ENCODE measurements around the gene SLC12A7. TPM values are rescaled to one million over a fixed set of nuclear protein-coding genes. Genes with fewer than 3 reads are reported as not detected.

Gene SLC12A7
- total RNA-seq, 4 donors from 2014 or later: 8.6 to 29.0 (median 21.5) TPM

DNA sequence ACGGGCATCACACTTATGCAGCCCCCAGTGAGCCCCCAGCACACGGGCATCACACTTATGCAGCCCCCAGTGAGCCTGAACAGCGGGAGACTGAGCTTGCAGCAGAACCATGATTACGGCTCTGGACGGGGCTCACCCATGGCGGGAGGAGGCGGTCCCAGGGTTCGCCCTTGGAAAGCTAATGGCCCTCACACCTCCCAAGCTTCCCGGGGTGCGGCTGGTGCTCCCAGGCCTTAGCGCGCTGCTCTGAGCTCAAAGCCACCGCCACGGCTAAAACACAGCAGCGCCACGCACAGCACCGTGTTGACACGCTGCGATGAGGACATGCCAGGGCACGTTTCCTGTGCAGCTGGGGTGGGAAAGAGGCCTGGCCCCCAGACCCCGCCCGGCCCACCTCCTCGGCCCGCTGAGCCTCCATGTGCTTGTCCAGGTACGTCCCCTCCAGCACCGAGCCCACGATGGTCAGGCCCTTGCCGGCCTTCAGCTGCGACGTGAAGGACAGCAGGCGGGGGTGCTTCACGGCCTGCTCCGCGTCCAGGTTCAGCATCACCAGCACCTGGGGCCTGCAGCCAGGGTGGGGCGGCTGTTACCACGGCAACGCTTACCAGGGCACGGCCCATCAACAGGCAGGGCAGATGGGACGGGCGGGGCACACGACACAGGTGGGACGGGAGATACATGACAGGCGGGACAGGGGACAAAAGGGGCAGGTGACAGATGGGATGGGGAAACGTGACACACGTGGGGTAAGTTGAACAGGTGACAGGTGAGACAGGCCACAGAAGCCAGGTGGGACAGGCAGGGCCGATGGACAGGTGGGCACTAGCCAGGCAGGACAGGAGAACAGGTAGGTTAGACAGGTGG lies 38.4 kb downstream of the SLC12A7 start:
- H3K9me3 ChIP-seq: no peaks in the 10 kb centered on the region
- TF ChIP-seq POLR2AphosphoS5 (IDR thresholded peaks at IDR 0.05): no peak
- TF ChIP-seq POLR2A (IDR thresholded peaks at IDR 0.05): no peak
- no peak for TF ChIP-seq EP300 (IDR thresholded peaks at IDR 0.05)
- TF ChIP-seq, protein P1, sequence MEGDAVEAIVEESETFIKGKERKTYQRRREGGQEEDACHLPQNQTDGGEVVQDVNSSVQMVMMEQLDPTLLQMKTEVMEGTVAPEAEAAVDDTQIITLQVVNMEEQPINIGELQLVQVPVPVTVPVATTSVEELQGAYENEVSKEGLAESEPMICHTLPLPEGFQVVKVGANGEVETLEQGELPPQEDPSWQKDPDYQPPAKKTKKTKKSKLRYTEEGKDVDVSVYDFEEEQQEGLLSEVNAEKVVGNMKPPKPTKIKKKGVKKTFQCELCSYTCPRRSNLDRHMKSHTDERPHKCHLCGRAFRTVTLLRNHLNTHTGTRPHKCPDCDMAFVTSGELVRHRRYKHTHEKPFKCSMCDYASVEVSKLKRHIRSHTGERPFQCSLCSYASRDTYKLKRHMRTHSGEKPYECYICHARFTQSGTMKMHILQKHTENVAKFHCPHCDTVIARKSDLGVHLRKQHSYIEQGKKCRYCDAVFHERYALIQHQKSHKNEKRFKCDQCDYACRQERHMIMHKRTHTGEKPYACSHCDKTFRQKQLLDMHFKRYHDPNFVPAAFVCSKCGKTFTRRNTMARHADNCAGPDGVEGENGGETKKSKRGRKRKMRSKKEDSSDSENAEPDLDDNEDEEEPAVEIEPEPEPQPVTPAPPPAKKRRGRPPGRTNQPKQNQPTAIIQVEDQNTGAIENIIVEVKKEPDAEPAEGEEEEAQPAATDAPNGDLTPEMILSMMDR (IDR thresholded peaks at IDR 0.05): no peak
- DNase-seq (ENCODE audit: low spot score in 2 of 2): no peak
- no peaks in the 10 kb centered on the region for H3K4me1 ChIP-seq
- H3K36me3 ChIP-seq: peaks cover 61% of the 10 kb centered on the region
- no peaks in the 10 kb centered on the region for H3K27me3 ChIP-seq
- H3K27ac ChIP-seq: no peak overlapping the region
- no peak overlapping the region for H3K4me3 ChIP-seq
- 88% methylated on average over 26 of the region's 46 CpGs for WGBS

DNA sequence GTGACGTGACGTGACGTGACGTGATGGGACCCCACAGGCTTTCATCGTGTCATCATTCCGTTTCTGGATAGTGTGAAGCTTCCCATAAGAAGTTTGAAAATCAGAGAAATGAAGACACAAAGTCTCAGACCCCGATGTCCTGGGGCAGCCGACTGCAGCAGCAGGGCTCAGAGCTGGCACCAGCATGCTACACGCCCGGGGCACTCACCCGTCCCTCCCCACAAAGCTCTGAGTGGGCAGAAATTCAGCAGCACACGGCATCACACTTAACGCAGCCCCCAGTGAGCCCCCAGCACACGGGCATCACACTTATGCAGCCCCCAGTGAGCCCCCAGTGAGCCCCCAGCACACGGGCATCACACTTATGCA lies 42.2 kb downstream of the SLC12A7 start:
- no peak for TF ChIP-seq POLR2AphosphoS5 (IDR thresholded peaks at IDR 0.05)
- no peak for TF ChIP-seq POLR2A (IDR thresholded peaks at IDR 0.05)
- Histone ChIP-seq H3K4me1 (no peaks in the 10 kb centered on the region), H3K27ac (no peak overlapping the region), H3K9me3 (no peaks in the 10 kb centered on the region), H3K27me3 (no peaks in the 10 kb centered on the region), H3K4me3 (no peak overlapping the region), H3K36me3 (peaks cover 40% of the 10 kb centered on the region)
- DNase-seq (ENCODE audit: low spot score in 2 of 2): no peak
- WGBS: 90% methylated on average over 8 of the region's 15 CpGs

DNA sequence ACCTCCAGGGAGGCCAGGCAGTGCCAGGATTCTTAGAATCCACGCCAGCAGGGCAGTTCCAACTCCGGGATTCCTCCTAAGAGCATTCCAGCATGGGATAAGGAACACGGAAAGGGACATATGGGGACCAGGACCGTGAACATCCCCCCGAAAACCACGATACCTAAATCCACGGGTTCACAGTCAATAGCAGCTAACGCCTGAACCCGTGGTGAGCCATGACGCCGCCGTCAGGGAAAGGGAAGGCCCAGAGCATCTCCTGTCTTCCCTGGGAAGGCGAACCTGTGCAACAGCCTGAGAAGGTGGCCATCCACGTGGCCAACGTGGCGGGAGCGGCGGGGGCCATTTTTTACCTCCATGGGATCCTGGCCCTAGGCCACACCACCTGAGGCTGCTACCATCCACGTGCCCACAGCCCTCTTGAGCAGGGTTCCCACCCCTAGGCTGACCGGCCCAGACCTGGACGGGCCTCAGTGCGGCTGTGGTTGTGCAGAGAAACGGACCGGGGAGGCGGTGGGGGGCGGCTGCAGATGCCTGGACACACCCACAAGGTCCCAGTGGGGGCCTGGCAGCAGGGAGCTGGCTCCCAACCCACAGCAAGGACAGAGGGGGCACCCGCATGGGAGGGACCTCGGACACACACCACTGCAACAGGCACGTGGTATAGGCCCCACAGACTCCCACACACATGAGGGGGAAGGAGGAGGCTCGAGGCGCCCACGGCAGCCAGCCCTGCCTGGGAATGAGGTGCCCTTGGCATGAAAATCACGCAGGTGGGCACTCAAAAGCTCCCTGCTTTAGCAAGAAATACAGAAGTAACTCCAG lies 42.8 kb downstream of the SLC12A7 start:
- Histone ChIP-seq H3K4me3 (no peak overlapping the region), H3K4me1 (no peaks in the 10 kb centered on the region), H3K27ac (no peak overlapping the region), H3K36me3 (peaks cover 40% of the 10 kb centered on the region), H3K27me3 (no peaks in the 10 kb centered on the region), H3K9me3 (no peaks in the 10 kb centered on the region)
- DNase-seq (ENCODE audit: low spot score in 2 of 2): no peak
- TF ChIP-seq EP300 (IDR thresholded peaks at IDR 0.05) (no peak), POLR2A (IDR thresholded peaks at IDR 0.05) (no peak), POLR2AphosphoS5 (IDR thresholded peaks at IDR 0.05) (no peak)
- TF ChIP-seq, protein P1 (IDR thresholded peaks at IDR 0.05): no peak
- WGBS: 96% methylated on average over 25 of the region's 33 CpGs

DNA sequence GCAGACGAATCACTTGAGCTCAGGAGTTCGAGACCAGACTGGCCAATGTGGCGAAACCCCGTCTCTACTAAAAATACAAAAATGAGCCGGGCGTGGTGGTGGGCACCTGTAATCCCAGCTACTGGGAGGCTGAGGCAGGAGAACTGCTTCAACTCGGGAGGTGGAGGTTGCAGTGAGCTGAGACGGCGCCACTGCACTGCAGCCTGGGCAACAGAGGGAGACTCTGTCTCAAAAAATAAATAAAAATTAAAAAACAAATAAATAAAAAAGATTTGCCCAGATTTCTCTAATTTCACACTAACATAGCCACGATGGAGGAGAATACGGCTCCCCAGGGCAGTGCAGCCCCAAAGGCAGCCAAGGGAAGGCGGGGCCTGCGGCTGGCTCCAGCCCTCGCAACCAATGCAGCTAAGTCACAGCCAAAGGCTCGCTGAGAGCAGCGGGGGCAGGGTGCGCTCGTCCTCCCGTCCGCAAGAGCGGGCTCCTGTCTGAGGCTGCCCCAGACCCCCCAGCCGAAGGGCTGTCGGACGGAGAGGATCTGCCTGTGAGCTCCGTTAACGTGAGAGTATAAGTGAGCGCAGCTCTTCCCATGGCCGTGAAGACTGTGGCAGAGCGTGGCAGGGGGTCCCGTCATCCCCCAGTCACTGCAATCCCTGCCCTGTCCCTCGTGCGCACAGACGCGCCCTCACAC lies 43.5 kb downstream of the SLC12A7 start:
- Histone ChIP-seq H3K4me3 (no peak overlapping the region), H3K27ac (no peak overlapping the region), H3K9me3 (no peaks in the 10 kb centered on the region), H3K27me3 (no peaks in the 10 kb centered on the region), H3K4me1 (no peaks in the 10 kb centered on the region), H3K36me3 (peaks cover 41% of the 10 kb centered on the region)
- no peak for DNase-seq (ENCODE audit: low spot score in 2 of 2)
- no peak for TF ChIP-seq POLR2AphosphoS5 (IDR thresholded peaks at IDR 0.05)
- TF ChIP-seq EP300 (IDR thresholded peaks at IDR 0.05): no peak
- TF ChIP-seq, protein P1 (IDR thresholded peaks at IDR 0.05): no peak
- TF ChIP-seq POLR2A (IDR thresholded peaks at IDR 0.05): no peak
- 81% methylated on average over 31 of the region's 34 CpGs for WGBS

DNA sequence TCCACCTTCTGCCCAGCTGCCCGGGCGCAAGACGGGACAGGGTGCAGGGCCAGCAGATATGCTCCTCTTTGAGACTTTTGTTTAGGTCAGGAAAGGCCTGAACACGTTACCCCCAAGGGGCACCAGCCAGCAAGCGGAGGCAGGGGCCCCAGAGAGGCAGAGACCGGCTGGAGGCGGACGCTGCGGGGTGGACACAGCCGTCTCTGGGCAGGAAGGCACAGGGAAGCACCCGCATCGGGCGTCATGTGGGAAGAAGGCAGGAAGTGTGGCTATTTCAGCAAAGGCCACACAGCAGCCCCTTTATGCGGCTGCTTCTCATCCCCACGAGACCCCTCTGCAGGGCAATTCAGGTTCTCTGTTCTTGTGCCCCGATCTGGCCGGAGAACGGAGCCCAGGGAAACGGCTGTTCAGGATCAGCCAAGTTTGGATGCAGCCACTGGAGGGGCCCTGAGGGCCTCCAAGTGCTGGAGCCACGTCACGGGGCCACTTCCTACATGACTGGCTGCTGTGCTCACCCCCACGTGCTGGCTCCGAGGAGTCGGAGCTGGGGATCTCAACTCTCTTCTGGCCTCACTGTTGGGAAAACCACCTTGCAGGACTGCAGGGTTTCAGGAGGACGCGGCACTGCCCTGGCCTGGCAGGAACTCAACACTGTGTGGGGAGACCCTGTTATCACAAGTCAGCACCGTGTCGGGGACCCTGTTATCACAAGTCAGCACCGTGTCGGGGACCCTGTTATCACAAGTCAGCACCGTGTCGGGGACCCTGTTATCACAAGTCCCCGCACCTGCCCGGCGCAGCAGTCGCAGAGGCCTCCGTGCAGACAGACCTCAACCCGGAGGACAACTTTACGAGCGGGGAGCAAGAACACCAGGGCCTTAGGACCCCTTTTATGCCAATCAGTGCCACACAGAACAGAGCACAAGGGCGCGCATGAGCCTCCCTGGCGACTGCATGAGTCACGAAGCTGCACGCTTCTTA lies 44.4 kb downstream of the SLC12A7 start:
- no peak overlapping the region for H3K4me3 ChIP-seq
- WGBS: 91% methylated on average over 20 of the region's 45 CpGs
- no peak for TF ChIP-seq POLR2AphosphoS5 (IDR thresholded peaks at IDR 0.05)
- TF ChIP-seq, protein P1 (IDR thresholded peaks at IDR 0.05): no peak
- no peak for TF ChIP-seq EP300 (IDR thresholded peaks at IDR 0.05)
- no peak for TF ChIP-seq POLR2A (IDR thresholded peaks at IDR 0.05)
- no peaks in the 10 kb centered on the region for H3K4me1 ChIP-seq
- no peak for DNase-seq (ENCODE audit: low spot score in 2 of 2)
- no peaks in the 10 kb centered on the region for H3K9me3 ChIP-seq
- H3K36me3 ChIP-seq: peaks cover 47% of the 10 kb centered on the region
- no peak overlapping the region for H3K27ac ChIP-seq
- no peaks in the 10 kb centered on the region for H3K27me3 ChIP-seq

All from suprapubic skin (tissue), 4 donors.